ENCODE data around the gene ZNF460. TPM values are rescaled to one million over a fixed set of nuclear protein-coding genes. Genes with fewer than 3 reads are reported as not detected.
A peak's percentile ranks its signal among the peaks of the same experiment; 100 is the strongest.

Gene ZNF460
- polyA plus RNA-seq, 3 donors = 2.8 to 4.5 (median 3.5) TPM

DNA sequence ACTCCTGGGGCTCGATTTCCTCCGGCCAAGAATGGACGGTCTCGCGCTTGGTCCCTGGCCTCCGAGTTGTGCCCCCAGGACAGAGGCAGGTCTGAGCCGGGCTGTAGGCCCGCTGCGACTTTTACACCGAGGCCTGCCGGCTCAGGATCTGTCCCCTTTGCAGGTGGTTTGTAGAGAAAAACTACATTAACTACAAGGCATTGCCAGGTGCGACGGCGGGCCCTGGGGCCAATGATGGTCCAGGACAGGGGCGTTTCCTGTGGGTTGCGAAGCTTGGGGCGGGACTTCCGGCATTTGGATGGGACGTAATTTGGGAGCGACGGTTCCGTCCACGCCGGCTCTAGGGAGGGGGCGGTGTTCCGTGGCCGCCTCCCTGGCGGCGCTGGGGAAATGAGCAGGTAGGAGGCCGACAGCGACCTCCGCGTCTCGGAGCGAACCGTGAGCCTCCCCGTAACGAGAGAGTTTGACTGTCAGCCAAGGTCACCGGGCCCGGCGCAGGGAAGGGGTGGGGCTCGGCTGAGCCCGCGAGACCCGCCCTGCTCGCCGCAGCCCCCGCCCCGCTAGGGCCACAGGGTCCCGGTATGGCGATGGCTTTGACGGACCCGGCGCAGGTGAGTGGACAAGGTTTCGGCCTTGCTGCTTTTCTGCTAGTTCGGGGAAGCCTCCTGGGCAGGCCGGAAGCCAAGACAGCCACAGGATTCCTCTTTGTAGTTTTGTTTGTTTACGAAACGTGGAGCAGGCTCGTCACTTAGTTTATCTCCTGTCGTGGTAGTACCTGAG is 39.8 kb upstream of the ZNF460 start, which contains the start of gene ZNF805:
Gene ZNF805 (plus strand): TSS at position 322 of the 780 bp plus-strand sequence. CDS start 260 bp downstream, at position 582.
- Mint-ChIP-seq H3K36me3 (peaks cover 16 to 24% of the 10 kb centered on the region in 2 donors), H3K9me3 (peaks cover 0 to 12% (median 0%) of the 10 kb centered on the region in 7 donors), H3K27ac (peak within 1 kb of the TSS; percentile 86 to 96 (median 93)), H3K27me3 (ENCODE audit: low read depth in 3 of 3) (peaks cover 0 to 2% (median 2%) of the 10 kb centered on the region in 3 donors), H3K4me1 (peaks cover 21% of the 10 kb centered on the region), H3K4me3 (peak within 1 kb of the TSS; percentile 88 to 94)
- peak within 1 kb of the TSS; percentile 100 for H2AFZ ChIP-seq (ENCODE audit: insufficient read depth, low read depth, low read length, poor library complexity, severe bottlenecking)
- H3K36me3 ChIP-seq (replicated peaks in 1 of 2; ENCODE audit: control insufficient read depth in 1 of 2, insufficient read depth in 2 of 2, low read length in 2 of 2) = peaks cover 15 to 18% of the 10 kb centered on the region in 2 donors
- H3K4me1 ChIP-seq (ENCODE audit: control insufficient read depth in 1 of 2, insufficient read depth in 2 of 2, low read length in 2 of 2) = peaks cover 17 to 23% of the 10 kb centered on the region in 2 donors
- H3K27me3 ChIP-seq (ENCODE audit: control insufficient read depth in 2 of 2, insufficient read depth in 2 of 2, low read length in 2 of 2) = no peaks in the 10 kb centered on the region
- intact Hi-C loops (cut with micrococcal nuclease) = loop anchor here (1.0 to 10.0 kb wide), 3 partner anchors 37 to 114 kb away; partner anchors contain the start of gene ZNF304 (in 1 of the 2)
- H3K4me2 ChIP-seq (replicated peaks; ENCODE audit: extremely low read depth, low read length, poor library complexity, severe bottlenecking) = peak within 1 kb of the TSS; percentile 85
- H3K9ac ChIP-seq (ENCODE audit: insufficient read depth, low read length, poor library complexity, severe bottlenecking) = peak within 1 kb of the TSS; percentile 89
- H3K79me2 ChIP-seq (ENCODE audit: insufficient read depth, low read length) = peaks cover 30% of the 10 kb centered on the region
- WGBS (ENCODE audit: insufficient coverage) = under 1% methylated on average over 56 of the region's 61 CpGs
- H4K20me1 ChIP-seq (ENCODE audit: insufficient read depth, low read length) = no peaks in the 10 kb centered on the region
- H3K27ac ChIP-seq (ENCODE audit: low read depth in 1 of 2, low read length in 2 of 2) = peak within 1 kb of the TSS; percentile 72 to 92
- no peaks in the 10 kb centered on the region for H3K9me3 ChIP-seq (replicated peaks in 1 of 2; ENCODE audit: control insufficient read depth in 1 of 2, insufficient read depth in 1 of 2, low read length in 2 of 2)
- DNase-seq = peak; percentile 84 to 90 (median 86)
- no peak for TF ChIP-seq CTCF (IDR thresholded peaks at IDR 0.05)
- peak within 1 kb of the TSS; percentile 78 to 94 (median 81) for H3K4me3 ChIP-seq (replicated peaks in 1 of 3; ENCODE audit: low read depth in 2 of 3, low read length in 3 of 3)

GRCh38 chr19:57241176-57241575 is 39.1 kb upstream of the ZNF460 start:
- WGBS (ENCODE audit: insufficient coverage) = 43% methylated on average over 5 of the region's 7 CpGs
- H3K9me3 ChIP-seq (replicated peaks in 1 of 2; ENCODE audit: control insufficient read depth in 1 of 2, insufficient read depth in 1 of 2, low read length in 2 of 2) = no peaks in the 10 kb centered on the region
- no peaks in the 10 kb centered on the region for H4K20me1 ChIP-seq (ENCODE audit: insufficient read depth, low read length)
- H3K4me3 ChIP-seq (replicated peaks in 1 of 3; ENCODE audit: low read depth in 2 of 3, low read length in 3 of 3) = peak overlapping the region; percentile 78 to 94 (median 81)
- intact Hi-C loops (cut with micrococcal nuclease) = loop anchor here in 1 of 2 donors (5.0 to 10.0 kb wide), 2 partner anchors 36 to 114 kb away; partner anchors contain the start of gene ZNF304
- no peak for DNase-seq
- H3K79me2 ChIP-seq (ENCODE audit: insufficient read depth, low read length) = peaks cover 30% of the 10 kb centered on the region
- H3K36me3 ChIP-seq (replicated peaks in 1 of 2; ENCODE audit: control insufficient read depth in 1 of 2, insufficient read depth in 2 of 2, low read length in 2 of 2) = peaks cover 19 to 24% of the 10 kb centered on the region in 2 donors
- peaks cover 0 to 2% (median 2%) of the 10 kb centered on the region in 3 donors for H3K27me3 Mint-ChIP-seq (ENCODE audit: low read depth in 3 of 3)
- H3K9ac ChIP-seq (ENCODE audit: insufficient read depth, low read length, poor library complexity, severe bottlenecking) = peak overlapping the region; percentile 89
- peak overlapping the region in 1 of 2 donors; percentile 92 for H3K27ac ChIP-seq (ENCODE audit: low read depth in 1 of 2, low read length in 2 of 2)
- peak overlapping the region; percentile 85 for H3K4me2 ChIP-seq (replicated peaks; ENCODE audit: extremely low read depth, low read length, poor library complexity, severe bottlenecking)
- H3K4me1 ChIP-seq (ENCODE audit: control insufficient read depth in 1 of 2, insufficient read depth in 2 of 2, low read length in 2 of 2) = peaks cover 17 to 23% of the 10 kb centered on the region in 2 donors
- peak overlapping the region; percentile 88 to 94 for H3K4me3 Mint-ChIP-seq
- H3K36me3 Mint-ChIP-seq = peaks cover 20 to 31% of the 10 kb centered on the region in 2 donors
- H3K4me1 Mint-ChIP-seq = peaks cover 21% of the 10 kb centered on the region
- H3K27me3 ChIP-seq (ENCODE audit: control insufficient read depth in 2 of 2, insufficient read depth in 2 of 2, low read length in 2 of 2) = no peaks in the 10 kb centered on the region
- H2AFZ ChIP-seq (ENCODE audit: insufficient read depth, low read depth, low read length, poor library complexity, severe bottlenecking) = peak overlapping the region; percentile 100
- H3K27ac Mint-ChIP-seq = peak overlapping the region in 6 of 7 donors; percentile 33 to 96 (median 88)
- no peak for TF ChIP-seq CTCF (IDR thresholded peaks at IDR 0.05)
- peaks cover 0 to 12% (median 0%) of the 10 kb centered on the region in 7 donors for H3K9me3 Mint-ChIP-seq
